ENCODE measurements around the gene GOLGA8F. TPM values are rescaled to one million over a fixed set of nuclear protein-coding genes. Genes with fewer than 3 reads are reported as not detected.
"Not testable (repeated sequence)": the region's sequence is repeated elsewhere in the genome, so short reads cannot be mapped to it uniquely, and the experiment has no call there.

GOLGA8F gene, protein sequence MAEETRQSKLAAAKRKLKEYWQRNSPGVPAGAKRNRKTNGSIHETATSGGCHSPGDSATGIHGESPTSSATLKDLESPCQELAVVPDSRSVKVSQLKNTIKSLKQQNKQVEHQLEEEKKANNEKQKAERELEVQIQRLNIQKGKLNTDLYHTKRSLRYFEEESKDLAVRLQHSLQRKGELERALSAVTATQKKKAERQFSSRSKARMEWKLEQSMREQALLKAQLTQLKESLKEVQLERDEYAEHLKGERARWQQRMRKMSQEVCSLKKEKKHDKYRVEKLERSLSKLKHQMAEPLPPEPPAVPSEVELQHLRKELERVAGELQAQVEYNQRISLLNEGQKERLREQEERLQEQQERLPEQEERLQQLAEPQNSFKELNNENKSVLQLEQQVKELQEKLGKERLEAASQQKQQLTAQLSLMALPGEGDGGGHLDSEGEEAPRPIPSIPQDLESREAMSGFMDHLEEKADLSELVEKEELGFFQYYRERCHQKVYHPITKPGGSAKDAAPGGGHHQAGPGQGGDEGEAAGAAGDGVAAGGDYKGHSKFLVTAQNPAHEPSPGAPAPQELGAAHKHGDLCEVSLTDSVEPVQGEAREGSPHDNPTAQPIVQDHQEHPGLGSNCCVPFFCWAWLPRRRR
- total RNA-seq = not detected in 2 replicates

DNA sequence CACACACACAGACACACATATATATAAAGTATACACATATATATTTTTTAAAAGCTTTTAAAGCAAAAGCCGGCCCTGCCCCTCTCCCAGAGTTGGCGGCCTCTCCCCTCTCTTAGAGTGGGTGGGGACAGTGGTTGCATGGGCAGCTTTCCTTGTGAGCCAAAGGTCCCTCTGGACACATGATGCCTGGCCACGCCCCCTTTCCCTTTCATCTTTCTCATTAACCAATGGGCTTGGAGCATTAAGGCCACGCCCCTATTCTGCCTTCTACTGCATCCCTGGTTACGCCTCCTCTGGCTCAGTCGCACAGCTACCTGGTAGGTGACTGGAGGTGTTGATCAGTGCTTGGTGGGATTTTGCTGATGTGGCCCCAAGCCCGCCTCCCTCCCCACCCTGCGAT, at the start of gene GOLGA8F:
TSS of gene GOLGA8F (plus strand) at position 301 of the 400 bp plus-strand sequence. CDS start at position 399, 98 bp downstream.
- DNase-seq (ENCODE audit: low read depth, low spot score) = not testable (repeated sequence)

DNA sequence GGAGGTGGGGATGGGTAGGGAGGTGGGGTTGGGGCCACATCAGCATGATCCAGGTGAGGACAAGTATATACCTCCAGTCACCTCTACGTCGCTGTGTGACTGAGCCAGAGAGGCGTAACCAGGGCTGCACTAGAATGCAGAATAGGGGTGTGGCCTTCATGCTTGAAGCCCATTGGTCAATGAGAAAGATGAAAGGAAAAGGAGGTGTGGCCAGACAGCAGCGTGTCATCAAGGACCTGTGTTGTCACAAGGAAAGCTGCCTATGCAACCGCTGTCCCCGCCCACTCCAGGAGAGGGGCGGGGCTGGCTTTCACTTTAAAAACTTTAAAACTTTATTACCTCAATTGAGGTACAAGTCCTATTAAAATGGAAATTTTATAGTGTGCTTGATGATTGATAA, 20.5 kb upstream of the GOLGA8F start, which contains the start of gene GOLGA6L24:
TSS of gene GOLGA6L24 (minus strand) at position 101 of the 400 bp plus-strand sequence. CDS start at position 40, 61 bp downstream.
- DNase-seq (ENCODE audit: low read depth, low spot score) = not testable (repeated sequence)

DNA sequence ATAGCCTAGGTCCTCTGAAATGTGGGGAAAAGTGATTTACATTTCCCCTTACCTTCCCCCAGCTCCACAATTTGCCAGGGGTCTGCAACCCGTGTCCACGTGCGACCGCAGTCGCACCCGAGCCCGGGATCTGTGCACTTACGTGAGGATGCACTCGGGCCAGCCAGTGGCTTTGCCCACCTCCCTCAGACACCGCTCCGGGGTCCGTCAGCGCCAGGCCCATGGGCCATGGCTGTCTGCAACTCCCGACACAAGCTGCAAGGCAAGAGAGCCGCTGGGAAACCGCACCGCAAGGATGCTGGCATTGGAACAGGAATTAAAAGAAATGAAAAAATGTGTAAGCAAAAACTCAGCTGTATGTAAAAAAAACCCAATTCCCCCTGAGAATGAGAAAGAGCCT, 13.0 kb upstream of the GOLGA8F start:
- not testable (repeated sequence) for DNase-seq (ENCODE audit: low read depth, low spot score)

DNA sequence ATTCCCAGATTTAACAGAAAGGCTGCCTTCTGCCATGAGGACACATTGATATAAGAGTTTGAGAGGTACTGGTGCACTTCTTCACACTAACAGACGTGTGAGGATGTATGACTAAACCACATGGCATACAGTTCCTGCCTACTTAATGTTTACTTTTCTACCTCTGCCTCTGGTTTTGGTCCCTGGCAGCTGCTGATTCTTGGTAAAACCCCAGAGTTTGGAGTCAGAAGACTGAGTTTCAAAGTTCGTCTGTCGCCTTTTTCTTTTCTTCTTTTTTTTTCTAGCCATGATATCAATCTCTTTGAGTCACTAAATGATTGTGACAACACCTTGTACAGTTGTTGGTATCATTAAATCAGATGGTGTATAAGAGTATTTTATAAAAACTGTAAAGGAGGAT, 1.6 kb downstream of the GOLGA8F start:
- not testable (repeated sequence) for DNase-seq (ENCODE audit: low read depth, low spot score)

DNA sequence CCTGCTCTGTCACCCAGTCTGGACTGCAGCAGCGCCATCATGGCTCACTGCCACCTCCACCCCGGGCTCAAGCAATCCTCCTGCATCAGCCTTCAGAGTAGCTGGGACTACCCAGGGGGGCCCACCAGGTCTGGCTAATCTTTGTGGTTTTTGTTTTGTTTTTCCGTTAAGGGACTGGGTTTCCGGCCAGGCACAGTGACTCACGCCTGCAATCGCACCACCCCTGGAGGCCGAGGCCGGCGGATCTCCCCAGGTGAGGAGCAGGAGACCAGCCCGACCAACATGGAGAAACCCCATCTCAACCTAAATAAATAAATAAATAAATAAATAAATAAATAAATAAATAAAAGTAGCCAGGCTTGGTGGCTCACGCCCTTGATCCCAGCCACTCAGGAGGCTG, 17.6 kb downstream of the GOLGA8F start:
- DNase-seq (ENCODE audit: low read depth, low spot score) = not testable (repeated sequence)

DNA sequence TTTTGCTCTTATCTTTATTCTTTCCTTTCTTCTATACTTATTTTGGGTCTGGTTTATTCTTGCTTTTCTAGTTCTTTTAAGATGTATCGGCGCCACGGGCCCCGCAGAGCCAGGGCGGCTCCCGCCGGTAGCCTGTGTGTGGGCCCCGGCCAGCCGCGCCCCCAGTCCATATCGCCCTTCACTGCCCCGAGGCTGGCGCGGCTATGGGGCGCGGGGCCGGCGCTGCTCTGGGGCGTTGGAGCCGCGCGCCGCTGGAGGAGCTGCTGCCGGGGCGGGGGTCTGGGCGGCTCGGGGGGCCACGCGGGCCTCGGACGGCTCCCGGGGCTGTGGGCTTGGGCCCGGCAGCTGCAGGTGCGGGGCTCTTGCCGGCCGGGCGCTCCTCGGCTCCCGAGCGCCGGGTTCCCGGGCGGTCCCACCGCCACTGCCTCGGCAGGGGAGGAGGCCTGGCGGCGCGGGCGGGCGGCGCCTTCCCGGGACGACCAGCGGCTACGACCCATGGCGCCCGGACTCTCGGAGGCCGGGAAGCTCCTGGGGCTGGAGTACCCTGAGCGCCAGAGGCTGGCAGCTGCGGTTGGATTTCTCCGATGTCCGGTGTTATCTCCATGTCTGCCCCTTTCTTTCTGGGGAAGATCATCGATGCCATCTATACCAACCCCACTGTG, 24.4 kb downstream of the GOLGA8F start:
- DNase-seq (ENCODE audit: low read depth, low spot score) = not testable (repeated sequence)

DNA sequence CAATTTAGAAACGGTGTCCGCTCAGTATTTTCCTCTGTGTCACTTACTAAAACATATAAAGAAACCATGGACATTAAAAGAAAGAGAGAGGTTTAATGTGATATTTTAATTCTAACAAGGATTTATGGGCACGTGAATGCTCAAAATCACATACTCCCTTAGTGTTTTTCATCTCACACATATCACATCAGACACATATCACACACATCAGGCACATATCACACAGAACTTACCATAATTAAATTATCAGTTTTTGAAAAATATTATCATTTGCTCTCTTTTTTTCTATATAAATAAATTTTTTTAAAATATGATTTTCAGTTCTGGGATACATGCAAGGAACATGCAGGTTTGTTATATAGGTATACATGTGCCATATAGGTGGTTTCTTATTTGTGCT, 42.0 kb downstream of the GOLGA8F start:
- not testable (repeated sequence) for DNase-seq (ENCODE audit: low read depth, low spot score)

DNA sequence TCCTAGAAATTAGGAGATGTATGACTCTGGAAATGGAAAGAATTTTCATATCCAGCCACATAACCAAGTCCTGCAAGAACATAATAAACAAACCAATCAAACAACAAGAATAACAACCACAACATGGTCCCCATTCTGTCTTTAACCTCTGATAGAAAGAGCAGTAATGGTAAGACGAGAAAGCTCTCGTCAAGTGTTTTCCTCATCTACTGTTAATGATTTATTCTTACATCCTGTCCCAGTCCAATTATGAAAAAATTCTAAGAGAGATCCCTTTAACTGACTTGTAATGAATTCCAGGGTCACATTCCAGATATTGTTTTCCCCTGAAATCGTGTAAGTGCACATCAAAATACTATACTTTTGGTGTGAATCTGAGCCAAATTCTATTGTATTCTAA, 57.1 kb downstream of the GOLGA8F start:
- not testable (repeated sequence) for DNase-seq (ENCODE audit: low read depth, low spot score)

Other genes with a start within 250 kb of the GOLGA8F start
- 62.4 and 84.9 TPM in 2 replicates for gene HERC2, start 56.5 kb upstream of the GOLGA8F start, total RNA-seq
- not detected in 2 replicates for gene GOLGA6L24, start 20.6 kb upstream of the GOLGA8F start, total RNA-seq
- gene GOLGA8G, start 154.3 kb downstream of the GOLGA8F start, total RNA-seq = not detected in 2 replicates
- gene GOLGA6L25, start 174.9 kb downstream of the GOLGA8F start, total RNA-seq = not detected in 2 replicates